ENCODE measurements around the gene PRPF6. TPM values are rescaled to one million over a fixed set of nuclear protein-coding genes. Genes with fewer than 3 reads are reported as not detected.
A peak's percentile ranks its signal among the peaks of the same experiment; 100 is the strongest.

Gene PRPF6
- polyA plus RNA-seq, 1 donor from 2014 or later: 91.9 TPM

DNA sequence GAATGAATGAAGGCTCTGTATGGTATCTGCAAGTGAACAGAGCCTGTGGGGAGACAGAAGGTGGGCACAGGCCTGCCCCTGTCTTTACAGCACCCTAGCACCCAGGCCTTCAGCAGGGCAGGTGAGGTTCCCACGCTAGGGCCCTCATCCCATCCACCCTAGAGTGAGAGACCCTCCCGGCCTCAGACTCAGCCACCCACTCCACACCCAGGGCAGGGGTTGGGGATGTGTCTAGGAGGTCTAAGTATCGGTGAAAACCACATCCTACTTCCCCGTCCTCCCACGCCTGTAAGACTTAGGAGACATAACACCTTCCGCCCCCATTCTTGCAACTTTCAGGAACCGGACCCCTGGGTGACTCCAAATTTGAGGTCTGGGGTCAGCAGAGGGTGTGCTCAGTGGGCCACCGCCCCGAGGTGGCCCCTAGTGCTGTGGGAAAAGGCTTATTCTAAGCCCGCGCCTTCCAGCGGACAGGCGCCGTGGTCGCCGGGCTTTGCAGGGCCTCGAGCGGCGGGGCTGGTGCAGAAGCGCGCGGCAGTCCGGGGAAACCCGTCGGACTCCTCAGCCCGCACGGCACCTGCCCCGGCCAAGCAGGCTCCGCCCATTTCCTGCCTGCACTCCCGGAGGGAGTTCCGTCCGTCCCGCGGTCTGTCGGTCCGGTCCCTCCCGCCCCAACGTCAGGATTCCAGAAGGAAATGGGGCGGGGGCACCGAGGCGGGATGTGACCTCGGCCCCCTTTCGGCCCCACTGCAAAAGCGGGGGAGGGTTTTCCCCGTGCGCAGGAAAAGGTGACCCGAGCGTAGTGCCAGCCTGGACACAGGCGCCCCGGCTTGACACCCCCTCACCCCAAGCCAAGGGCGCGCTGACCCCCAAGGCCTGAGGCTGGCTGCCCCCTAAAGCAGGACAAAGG is 2.4 kb upstream of the PRPF6 start:
- Histone ChIP-seq H3K79me2 (replicated peaks; ENCODE audit: insufficient read depth, low read length) (peaks cover 19% of the 10 kb centered on the region), H3K4me3 (ENCODE audit: low read length) (peak overlapping the region; percentile 96), H4K20me1 (ENCODE audit: insufficient read depth) (no peaks in the 10 kb centered on the region), H3K27ac (ENCODE audit: low read length) (peak overlapping the region; percentile 54), H3K9ac (ENCODE audit: low read length) (peak overlapping the region; percentile 84), H3K4me2 (ENCODE audit: low read length) (peak overlapping the region; percentile 65), H3K36me3 (ENCODE audit: insufficient read depth, low read length) (no peaks in the 10 kb centered on the region), H3F3A (ENCODE audit: insufficient read depth, low read length, poor library complexity, severe bottlenecking) (no peaks in the 10 kb centered on the region), H2AFZ (ENCODE audit: low read depth, low read length) (peak overlapping the region; percentile 69), H3K9me3 (ENCODE audit: low read length) (no peaks in the 10 kb centered on the region), H3K27me3 (ENCODE audit: insufficient read depth, low read depth, low read length) (no peaks in the 10 kb centered on the region), H3K9me2 (ENCODE audit: insufficient read depth, low read length) (no peaks in the 10 kb centered on the region)
- TF ChIP-seq MXI1 (conservative IDR thresholded peaks at IDR 0.05; ENCODE audit: poor library complexity, severe bottlenecking) (peak; percentile 15), TAF1 (IDR thresholded peaks at IDR 0.05; ENCODE audit: low read depth) (no peak), SMC3 (conservative IDR thresholded peaks at IDR 0.05; ENCODE audit: poor library complexity) (no peak), EZH2 (IDR thresholded peaks at IDR 0.05; ENCODE audit: borderline replicate concordance, insufficient read depth, low read length, poor library complexity, severe bottlenecking) (no peak)
- TF ChIP-seq, protein P1, sequence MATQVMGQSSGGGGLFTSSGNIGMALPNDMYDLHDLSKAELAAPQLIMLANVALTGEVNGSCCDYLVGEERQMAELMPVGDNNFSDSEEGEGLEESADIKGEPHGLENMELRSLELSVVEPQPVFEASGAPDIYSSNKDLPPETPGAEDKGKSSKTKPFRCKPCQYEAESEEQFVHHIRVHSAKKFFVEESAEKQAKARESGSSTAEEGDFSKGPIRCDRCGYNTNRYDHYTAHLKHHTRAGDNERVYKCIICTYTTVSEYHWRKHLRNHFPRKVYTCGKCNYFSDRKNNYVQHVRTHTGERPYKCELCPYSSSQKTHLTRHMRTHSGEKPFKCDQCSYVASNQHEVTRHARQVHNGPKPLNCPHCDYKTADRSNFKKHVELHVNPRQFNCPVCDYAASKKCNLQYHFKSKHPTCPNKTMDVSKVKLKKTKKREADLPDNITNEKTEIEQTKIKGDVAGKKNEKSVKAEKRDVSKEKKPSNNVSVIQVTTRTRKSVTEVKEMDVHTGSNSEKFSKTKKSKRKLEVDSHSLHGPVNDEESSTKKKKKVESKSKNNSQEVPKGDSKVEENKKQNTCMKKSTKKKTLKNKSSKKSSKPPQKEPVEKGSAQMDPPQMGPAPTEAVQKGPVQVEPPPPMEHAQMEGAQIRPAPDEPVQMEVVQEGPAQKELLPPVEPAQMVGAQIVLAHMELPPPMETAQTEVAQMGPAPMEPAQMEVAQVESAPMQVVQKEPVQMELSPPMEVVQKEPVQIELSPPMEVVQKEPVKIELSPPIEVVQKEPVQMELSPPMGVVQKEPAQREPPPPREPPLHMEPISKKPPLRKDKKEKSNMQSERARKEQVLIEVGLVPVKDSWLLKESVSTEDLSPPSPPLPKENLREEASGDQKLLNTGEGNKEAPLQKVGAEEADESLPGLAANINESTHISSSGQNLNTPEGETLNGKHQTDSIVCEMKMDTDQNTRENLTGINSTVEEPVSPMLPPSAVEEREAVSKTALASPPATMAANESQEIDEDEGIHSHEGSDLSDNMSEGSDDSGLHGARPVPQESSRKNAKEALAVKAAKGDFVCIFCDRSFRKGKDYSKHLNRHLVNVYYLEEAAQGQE (IDR thresholded peaks at IDR 0.05; ENCODE audit: borderline replicate concordance): no peak

DNA sequence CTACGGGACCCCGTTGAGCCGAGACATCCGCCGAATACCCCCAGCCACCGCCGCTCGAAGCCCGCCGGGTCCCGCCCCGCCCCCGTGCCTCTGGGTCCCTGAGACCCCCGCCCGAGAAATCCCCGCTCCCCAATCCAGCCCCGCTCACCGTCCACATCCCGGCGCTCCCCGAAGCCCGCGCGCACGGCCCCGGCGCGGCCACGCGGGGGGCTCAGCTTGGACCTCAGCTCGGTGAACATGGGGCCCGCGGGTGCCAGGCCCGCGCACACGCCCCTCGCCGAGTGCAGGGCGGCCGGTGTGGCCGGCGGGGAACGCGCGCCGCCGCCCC is 1.7 kb upstream of the PRPF6 start:
- Histone ChIP-seq H3K9me2 (ENCODE audit: insufficient read depth, low read length) (no peaks in the 10 kb centered on the region), H3F3A (ENCODE audit: insufficient read depth, low read length, poor library complexity, severe bottlenecking) (no peaks in the 10 kb centered on the region), H3K9ac (ENCODE audit: low read length) (peak overlapping the region; percentile 84), H4K20me1 (ENCODE audit: insufficient read depth) (no peaks in the 10 kb centered on the region), H3K27ac (ENCODE audit: low read length) (peak overlapping the region; percentile 54), H3K27me3 (ENCODE audit: insufficient read depth, low read depth, low read length) (no peaks in the 10 kb centered on the region), H3K36me3 (ENCODE audit: insufficient read depth, low read length) (no peaks in the 10 kb centered on the region), H2AFZ (ENCODE audit: low read depth, low read length) (peak overlapping the region; percentile 69), H3K4me2 (ENCODE audit: low read length) (peak overlapping the region; percentile 65), H3K4me3 (ENCODE audit: low read length) (peak overlapping the region; percentile 96), H3K79me2 (replicated peaks; ENCODE audit: insufficient read depth, low read length) (peaks cover 19% of the 10 kb centered on the region), H3K9me3 (ENCODE audit: low read length) (no peaks in the 10 kb centered on the region)
- TF ChIP-seq SMC3 (conservative IDR thresholded peaks at IDR 0.05; ENCODE audit: poor library complexity) (no peak), EZH2 (IDR thresholded peaks at IDR 0.05; ENCODE audit: borderline replicate concordance, insufficient read depth, low read length, poor library complexity, severe bottlenecking) (no peak), POLR2AphosphoS5 (IDR thresholded peaks at IDR 0.05) (no peak), RAD21 (conservative IDR thresholded peaks at IDR 0.05) (no peak), MXI1 (conservative IDR thresholded peaks at IDR 0.05; ENCODE audit: poor library complexity, severe bottlenecking) (no peak)
- TF ChIP-seq, protein P2, sequence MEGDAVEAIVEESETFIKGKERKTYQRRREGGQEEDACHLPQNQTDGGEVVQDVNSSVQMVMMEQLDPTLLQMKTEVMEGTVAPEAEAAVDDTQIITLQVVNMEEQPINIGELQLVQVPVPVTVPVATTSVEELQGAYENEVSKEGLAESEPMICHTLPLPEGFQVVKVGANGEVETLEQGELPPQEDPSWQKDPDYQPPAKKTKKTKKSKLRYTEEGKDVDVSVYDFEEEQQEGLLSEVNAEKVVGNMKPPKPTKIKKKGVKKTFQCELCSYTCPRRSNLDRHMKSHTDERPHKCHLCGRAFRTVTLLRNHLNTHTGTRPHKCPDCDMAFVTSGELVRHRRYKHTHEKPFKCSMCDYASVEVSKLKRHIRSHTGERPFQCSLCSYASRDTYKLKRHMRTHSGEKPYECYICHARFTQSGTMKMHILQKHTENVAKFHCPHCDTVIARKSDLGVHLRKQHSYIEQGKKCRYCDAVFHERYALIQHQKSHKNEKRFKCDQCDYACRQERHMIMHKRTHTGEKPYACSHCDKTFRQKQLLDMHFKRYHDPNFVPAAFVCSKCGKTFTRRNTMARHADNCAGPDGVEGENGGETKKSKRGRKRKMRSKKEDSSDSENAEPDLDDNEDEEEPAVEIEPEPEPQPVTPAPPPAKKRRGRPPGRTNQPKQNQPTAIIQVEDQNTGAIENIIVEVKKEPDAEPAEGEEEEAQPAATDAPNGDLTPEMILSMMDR (IDR thresholded peaks at IDR 0.05; ENCODE audit: poor library complexity, severe bottlenecking): no peak
